ENCODE results near the gene SUPT20HL2. TPM values are rescaled to one million over a fixed set of nuclear protein-coding genes. Genes with fewer than 3 reads are reported as not detected.
A peak's percentile ranks its signal among the peaks of the same experiment; 100 is the strongest.

The SUPT20HL2 gene
- total and polyA plus RNA-seq, 9 donors, result 0.04 to 1.1 (median 0.27) TPM; not detected in 1

GRCh38 chrX:24298191-24298590 is 15.7 kb downstream of the SUPT20HL2 start:
- Histone ChIP-seq H3K36me3 (no peaks in the 10 kb centered on the region), H3K27me3 (no peaks in the 10 kb centered on the region), H3K9me3 (no peaks in the 10 kb centered on the region), H3K4me1 (ENCODE audit: insufficient read depth) (no peaks in the 10 kb centered on the region), H3K4me3 (no peak overlapping the region), H3K27ac (no peak overlapping the region)
- no peak for TF ChIP-seq CTCF (IDR thresholded peaks at IDR 0.05)
- TF ChIP-seq POLR2A (IDR thresholded peaks at IDR 0.05), result no peak
- no peak for TF ChIP-seq EP300 (IDR thresholded peaks at IDR 0.05)
- intact Hi-C loops (cut with DNase I), result no loop called here
- 53 to 59% (median 55%) methylated on average over 3 of the region's 3 CpGs for WGBS, 3 donors
- DNase-seq, result no peak

DNA sequence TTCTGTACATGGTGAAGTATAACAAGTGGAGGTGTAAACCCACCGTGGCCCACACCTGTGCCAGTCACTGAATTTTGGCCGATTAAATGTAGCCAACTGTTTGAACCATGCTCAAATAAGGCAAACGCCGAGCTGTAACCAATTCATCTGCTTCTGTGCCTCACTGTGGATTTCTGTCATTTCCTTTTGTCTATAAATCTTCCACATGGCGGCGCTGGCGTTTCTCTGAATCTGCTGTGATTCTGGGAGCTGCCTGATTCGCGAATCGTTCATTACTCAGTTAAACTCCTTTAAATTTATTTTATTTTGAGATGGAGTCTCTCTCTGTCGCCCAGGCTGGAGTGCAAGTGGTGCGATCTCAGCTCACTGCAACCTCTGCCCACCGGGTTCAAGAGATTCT is 19.2 kb downstream of the SUPT20HL2 start:
- no peaks in the 10 kb centered on the region for H3K4me1 ChIP-seq (ENCODE audit: insufficient read depth)
- H3K27ac ChIP-seq, result no peak overlapping the region
- 40 to 47% (median 44%) methylated on average over 13 of the region's 13 CpGs for WGBS, 3 donors
- no peaks in the 10 kb centered on the region for H3K9me3 ChIP-seq
- TF ChIP-seq CTCF (IDR thresholded peaks at IDR 0.05) (no peak), EP300 (IDR thresholded peaks at IDR 0.05) (no peak), POLR2A (IDR thresholded peaks at IDR 0.05) (no peak)
- no peaks in the 10 kb centered on the region for H3K36me3 ChIP-seq
- no peak overlapping the region for H3K4me3 ChIP-seq
- DNase-seq, result peak; percentile 15 to 56 (median 38)
- intact Hi-C loops (cut with DNase I), result no loop called here
- no peaks in the 10 kb centered on the region for H3K27me3 ChIP-seq

GRCh38 chrX:24293412-24293811 is 20.5 kb downstream of the SUPT20HL2 start:
- TF ChIP-seq EP300 (IDR thresholded peaks at IDR 0.05) (no peak), POLR2A (IDR thresholded peaks at IDR 0.05) (no peak), CTCF (IDR thresholded peaks at IDR 0.05) (no peak)
- DNase-seq, result no peak
- 32 to 45% (median 36%) methylated on average over 4 of the region's 4 CpGs for WGBS, 3 donors
- Histone ChIP-seq H3K36me3 (no peaks in the 10 kb centered on the region), H3K9me3 (no peaks in the 10 kb centered on the region), H3K27me3 (no peaks in the 10 kb centered on the region), H3K4me3 (no peak overlapping the region), H3K27ac (no peak overlapping the region), H3K4me1 (ENCODE audit: insufficient read depth) (no peaks in the 10 kb centered on the region)
- intact Hi-C loops (cut with DNase I), result no loop called here

- Histone ChIP-seq H3K36me3 (no peaks in the 10 kb centered on the region), H3K27me3 (no peaks in the 10 kb centered on the region), H3K4me1 (ENCODE audit: insufficient read depth) (no peaks in the 10 kb centered on the region), H3K4me3 (no peak overlapping the region), H3K27ac (no peak overlapping the region), H3K9me3 (no peaks in the 10 kb centered on the region)
- intact Hi-C loops (cut with DNase I), result no loop called here
- peak in 2 of 5 donors; percentile 28 to 42 for DNase-seq
- WGBS, 3 donors, result 36 to 64% (median 62%) methylated on average over 4 of the region's 4 CpGs
- TF ChIP-seq EP300 (IDR thresholded peaks at IDR 0.05) (no peak), POLR2A (IDR thresholded peaks at IDR 0.05) (no peak), CTCF (IDR thresholded peaks at IDR 0.05) (no peak)
These were observed 21.5 kb downstream of the SUPT20HL2 start for GRCh38 chrX:24292353-24292752.
